Pancreas (tissue), 10 donors: ENCODE data around the gene LRRC26. TPM values are rescaled to one million over a fixed set of nuclear protein-coding genes. Genes with fewer than 3 reads are reported as not detected.

Source experiments
- ATAC-seq, 4 donors: fragments of 200-7000 bp; cut with Tn5 transposase; one replicate each; pipeline versions ENCODE4 v1.8.0 to v1.9.1; 2020; ENCODE audit warnings: mild to moderate bottlenecking in 4 of 4, moderate library complexity in 4 of 4
- DNase-seq, 6 donors: peaks; one replicate each; pipeline ENCODE4 v3.0.0-alpha.2; 2020
- FAIRE-seq: peaks from 2 replicates; lab custom pipeline; 2012; peaks lifted over from hg19 to GRCh38; lab: Jason Lieb, UNC
- H3K27ac ChIP-seq, 4 donors: fragments of 200-600 bp; sonication (generic); 1 replicate in 3 of 4; 2 replicates in 1 of 4; pipeline versions ENCODE4 v1.5.0 to v1.8.0; 2020
- H3K27me3 ChIP-seq, 4 donors: fragments of 200-600 bp; one replicate each; pipeline ENCODE4 v1.8.0; 2021
- H3K36me3 ChIP-seq, 3 donors: fragments of 200-600 bp; sonication (generic) in 1 of 3; one replicate each; pipeline versions ENCODE4 v1.5.0 to v1.8.0; 2020 to 2021
- H3K4me1 ChIP-seq, 3 donors: fragments of 200-600 bp; one replicate each; pipeline ENCODE4 v1.8.0; 2021
- H3K4me3 ChIP-seq, 4 donors: fragments of 200-600 bp; sonication (generic) in 2 of 4; one replicate each; pipeline versions ENCODE4 v1.5.0 to v1.8.0; 2020 to 2021
- H3K9me3 ChIP-seq, 4 donors: fragments of 200-600 bp; one replicate each; pipeline ENCODE4 v1.8.0; 2021
- CTCF ChIP-seq, 4 donors: fragments of 200-600 bp; sonication (generic) in 3 of 4; IDR thresholded peaks; one replicate each; pipeline versions ENCODE4 v1.5.0 to v1.8.0; 2021; ENCODE audit warnings: antibody characterized with exemption in 4 of 4
- WGBS, 2 donors: extraction: QIAGEN DNeasy Blood & Tissue Kit; methylation state at CpG; one replicate each; pipeline ENCODE4 v1.1.7; 2013; 5-methylcytosine and 5-hydroxymethylcytosine counted together
- intact Hi-C, 3 donors: fragments of 100-400 bp; cut with DNase I; formaldehyde crosslinking; loops; one replicate each; pipeline versions ENCODE4 v1.11.1 to v1.14.2; 2022
- polyA plus RNA-seq, 2 donors: library from polyadenylated mRNA; stranded (reverse); fragments of 200-250 nt; gene quantifications; one replicate each; pipeline ENCODE4 v1.2.3, GENCODE V29; 2013
- total RNA-seq, 6 donors: library from RNA; stranded (reverse); fragmentation: NEBNext Ultra II Directional in 4 of 6; extraction: Animal tissue kit (Norgen Biotek cat#: 25700) in 4 of 6; gene quantifications; one replicate each; pipeline versions ENCODE4 v1.2.1 to v1.2.4, GENCODE V29; 2021 to 2023
- donor health status: healthy with polysubstance abuse.
- donor health status: DM: no; HTN: no; CAD: no; lungs with moderate emphysema.
- donor health status: DM: no; HTN: no; CAD: no.
- donor health status: control.
- donor health status: control.
- donor health status: Bipolar disorder and iron deficiency.
- donor health status: DM: yes; HTN: yes; CAD: no.
- donor health status: DM: no; HTN: no; CAD: no.
- donor health status: DM: no; HTN: no; CAD: no.
- donor health status: DM: yes; HTN: yes; CAD: no.

LRRC26 gene
- total and polyA plus RNA-seq, 8 donors = 0.28 to 0.90 (median 0.49) TPM; not detected in 2

- intact Hi-C loops = loop anchor here in 2 of 3 donors (5.0 kb wide), 2 partner anchors 48 to 72 kb away; no protein-coding TSS in a partner anchor
- peaks cover 0 to 13% (median 3%) of the 10 kb centered on the region in 3 donors for H3K36me3 ChIP-seq
- DNase-seq (peak in 4 of 6 donors; percentile 59 to 72 (median 64)), ATAC-seq (peak; percentile 2 to 28 (median 5)), FAIRE-seq (no peak)
- TF ChIP-seq CTCF (IDR thresholded peaks at IDR 0.05) = no peak
- no peaks in the 10 kb centered on the region for H3K9me3 ChIP-seq
- peak overlapping the region; percentile 86 to 97 (median 92) for H3K27ac ChIP-seq
- 10 to 11% methylated on average over 23 of the region's 23 CpGs for WGBS, 2 donors
- H3K4me3 ChIP-seq = peak overlapping the region; percentile 86 to 97 (median 89)
- H3K27me3 ChIP-seq = no peaks in the 10 kb centered on the region
- peaks cover 39 to 59% (median 44%) of the 10 kb centered on the region in 3 donors for H3K4me1 ChIP-seq
Observed at GRCh38 chr9:137189297-137190295, 19.7 kb upstream of the LRRC26 start.

GRCh38 chr9:137188490-137189296 is 18.8 kb upstream of the LRRC26 start, which contains the start of the genes ANAPC2 and SSNA1:
Gene ANAPC2, minus strand, starts transcription at chr9:137188560. Its CDS starts 28 bp downstream, at chr9:137188532.
Gene SSNA1, plus strand, starts transcription at chr9:137188676. Its CDS starts 51 bp downstream, at chr9:137188727.
- DNase-seq (peak; percentile 90 to 99 (median 96)), ATAC-seq (peak; percentile 82 to 87 (median 86)), FAIRE-seq (no peak)
- H3K4me3 ChIP-seq = peak within 1 kb of the TSS; percentile 86 to 97 (median 89)
- TF ChIP-seq CTCF (IDR thresholded peaks at IDR 0.05) = peak in 1 of 4 donors; percentile 14
- peaks cover 0 to 16% (median 5%) of the 10 kb centered on the region in 3 donors for H3K36me3 ChIP-seq
- 0% methylated on average over 80 to 98 of the region's 98 CpGs for WGBS, 2 donors
- H3K27ac ChIP-seq = peak within 1 kb of the TSS; percentile 86 to 97 (median 92)
- H3K4me1 ChIP-seq = peaks cover 30 to 50% (median 35%) of the 10 kb centered on the region in 3 donors
- H3K27me3 ChIP-seq = no peaks in the 10 kb centered on the region
- no peaks in the 10 kb centered on the region for H3K9me3 ChIP-seq
- intact Hi-C loops = loop anchor here in 1 of 3 donors (5.0 kb wide), 1 partner anchor 71 kb away; no protein-coding TSS in a partner anchor

GRCh38 chr9:137188086-137188489 is 18.2 kb upstream of the LRRC26 start:
- peaks cover 0 to 22% (median 11%) of the 10 kb centered on the region in 3 donors for H3K36me3 ChIP-seq
- DNase-seq (no peak), ATAC-seq (no peak), FAIRE-seq (no peak)
- intact Hi-C loops = loop anchor here in 1 of 3 donors (5.0 kb wide), 1 partner anchor 71 kb away; no protein-coding TSS in a partner anchor
- no peaks in the 10 kb centered on the region for H3K9me3 ChIP-seq
- no peaks in the 10 kb centered on the region for H3K27me3 ChIP-seq
- 0% methylated on average over 25 to 31 of the region's 31 CpGs for WGBS, 2 donors
- H3K4me1 ChIP-seq = peaks cover 25 to 46% (median 34%) of the 10 kb centered on the region in 3 donors
- H3K27ac ChIP-seq = peak overlapping the region; percentile 86 to 97 (median 92)
- H3K4me3 ChIP-seq = peak overlapping the region; percentile 86 to 97 (median 89)
- no peak for TF ChIP-seq CTCF (IDR thresholded peaks at IDR 0.05)

GRCh38 chr9:137187386-137187785 is 17.5 kb upstream of the LRRC26 start:
- intact Hi-C loops = loop anchor here in 1 of 3 donors (5.0 kb wide), 1 partner anchor 70 kb away; no protein-coding TSS in a partner anchor
- 62 to 68% methylated on average over 15 of the region's 15 CpGs for WGBS, 2 donors
- H3K36me3 ChIP-seq = peaks cover 0 to 29% (median 18%) of the 10 kb centered on the region in 3 donors
- FAIRE-seq (no peak), ATAC-seq (no peak), DNase-seq (no peak)
- no peaks in the 10 kb centered on the region for H3K27me3 ChIP-seq
- no peak overlapping the region for H3K27ac ChIP-seq
- H3K9me3 ChIP-seq = no peaks in the 10 kb centered on the region
- peaks cover 25 to 45% (median 34%) of the 10 kb centered on the region in 3 donors for H3K4me1 ChIP-seq
- no peak for TF ChIP-seq CTCF (IDR thresholded peaks at IDR 0.05)
- H3K4me3 ChIP-seq = peak overlapping the region; percentile 86 to 97 (median 89)
